ENCODE results near the gene KIF19. TPM values are rescaled to one million over a fixed set of nuclear protein-coding genes. Genes with fewer than 3 reads are reported as not detected.
"Not testable (repeated sequence)": the region's sequence is repeated elsewhere in the genome, so short reads cannot be mapped to it uniquely, and the experiment has no call there.

KIF19 gene
- total and polyA plus RNA-seq, 2 of the 8 experiments (the other 6 are each of a cell fraction or from before 2014, with no cell fraction given) = 0.52 to 0.77 TPM

DNA sequence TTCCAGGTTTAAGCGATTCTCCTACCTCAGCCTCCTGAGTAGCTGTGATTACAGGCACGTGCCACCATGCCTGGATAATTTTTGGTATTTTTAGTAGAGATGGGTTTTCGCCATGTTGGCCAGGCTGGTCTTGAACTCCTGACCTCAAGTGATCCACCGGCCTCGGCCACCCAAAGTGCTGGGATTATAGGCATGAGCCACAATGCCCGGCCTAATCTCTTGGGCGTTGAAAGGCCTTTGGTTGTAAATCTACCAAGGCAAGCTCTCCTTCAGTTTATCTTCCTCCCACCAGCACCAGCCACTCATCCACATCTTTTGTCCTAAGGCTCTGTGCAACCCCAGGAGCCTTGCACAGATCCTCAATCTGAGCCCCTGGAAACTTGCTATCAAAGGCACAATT is 46.4 kb upstream of the KIF19 start:
- H3K4ac ChIP-seq (replicated peaks; ENCODE audit: insufficient read length, low read depth, low read length); H3K27ac ChIP-seq (ENCODE audit: low read depth, low read length); H3K27me3 ChIP-seq (replicated peaks in 1 of 4; ENCODE audit: control insufficient read depth in 3 of 4, extremely low read depth in 1 of 4, insufficient read depth in 3 of 4, low read length in 3 of 4); H4K20me1 ChIP-seq (replicated peaks in 1 of 2; ENCODE audit: control insufficient read depth in 1 of 2, insufficient read depth in 2 of 2, low read length in 2 of 2); H3K18ac ChIP-seq (ENCODE audit: extremely low read depth, low read length); H2BK15ac ChIP-seq (ENCODE audit: low read length); H3K4me3 ChIP-seq (ENCODE audit: extremely low read depth in 1 of 4, insufficient read depth in 2 of 4, low read depth in 3 of 4, low read length in 4 of 4); H3K56ac ChIP-seq (replicated peaks; ENCODE audit: insufficient read length, low read depth, low read length); H3K36me3 ChIP-seq (ENCODE audit: control insufficient read depth in 2 of 4, insufficient read depth in 4 of 4, low read length in 3 of 4); FAIRE-seq; H4K91ac ChIP-seq (replicated peaks; ENCODE audit: insufficient read length, low read length); H3K23me2 ChIP-seq (ENCODE audit: low read depth, low read length); H2AFZ ChIP-seq (ENCODE audit: low read length); H3K9me3 ChIP-seq (ENCODE audit: insufficient read depth in 2 of 2, low read depth in 1 of 2, low read length in 1 of 2); H3K9ac ChIP-seq (replicated peaks in 1 of 4; ENCODE audit: extremely low read depth in 1 of 4, low read depth in 3 of 4, low read length in 3 of 4); H2BK5ac ChIP-seq (ENCODE audit: low read depth, low read length); H2BK120ac ChIP-seq (replicated peaks; ENCODE audit: low read depth, low read length); H2BK20ac ChIP-seq (ENCODE audit: low read length); H2BK12ac ChIP-seq (ENCODE audit: low read depth, low read length); DNase-seq (ENCODE audit: low read depth in 1 of 2, low spot score in 2 of 2); H3K14ac ChIP-seq (ENCODE audit: insufficient read length); H3K79me2 ChIP-seq (ENCODE audit: control insufficient read depth in 1 of 2, insufficient read depth in 2 of 2, low read length in 2 of 2); H3K4me1 ChIP-seq (replicated peaks in 1 of 4; ENCODE audit: control insufficient read depth in 3 of 4, insufficient read depth in 4 of 4, low read length in 3 of 4); H3K4me2 ChIP-seq (ENCODE audit: insufficient read depth in 1 of 2, low read depth in 2 of 2, low read length in 2 of 2); H3K23ac ChIP-seq (ENCODE audit: insufficient read length); H4K8ac ChIP-seq (ENCODE audit: extremely low read depth, insufficient read depth, low read length); H3K79me1 ChIP-seq (ENCODE audit: low read depth, low read length); H2AK5ac ChIP-seq (ENCODE audit: low read depth, low read length); H4K5ac ChIP-seq (ENCODE audit: insufficient read length, low read depth, low read length): not testable (repeated sequence)
- WGBS, 2 experiments (ENCODE audit: extremely low coverage in 1 of 2, insufficient coverage in 1 of 2, insufficient read length in 1 of 2, insufficient replicate concordance in 2 of 2, low coverage in 1 of 2, low lambda C conversion rate in 2 of 2, missing lambda C conversion rate in 1 of 2) = 89% methylated on average over 7 of the region's 7 CpGs; no CpG with 5 or more reads in 1 of the 2 experiments
- ChIA-PET POLR2A (ENCODE audit: partially characterized antibody) (interaction anchor here (1.0 kb wide), 1 partner anchor 72 kb away, joined by 3 read pairs; no protein-coding TSS in a partner anchor), CTCF (ENCODE audit: partially characterized antibody) (interaction anchor here (0.8 kb wide), 2 partner anchors 80 to 1083 kb away, joined by 3 to 4 read pairs; no protein-coding TSS in a partner anchor)

Measured in H1 (cell line).